K562 (cell line): Measurements from ENCODE around the gene CHDH.

Experiments used
- CBX1 ChIP-seq: sonication (generic); IDR thresholded peaks from 2 replicates; pipeline ENCODE4 v1.6.1; 2016; ENCODE audit warnings: antibody characterized with exemption, low read depth, mild to moderate bottlenecking
- CTCF ChIP-seq, 3 experiments: IDR thresholded peaks in 2 of 3; conservative IDR thresholded peaks in 1 of 3; 2 replicates each; pipeline ENCODE4 v1.5.1; 2011 to 2012; ENCODE audit warnings: low read length in 3 of 3, mild to moderate bottlenecking in 3 of 3, control low read depth in 2 of 3, improper control_type of control experiment in 1 of 3, inconsistent platforms in 1 of 3, low read depth in 1 of 3, mixed read lengths in 1 of 3, moderate library complexity in 1 of 3; ENCODE audit not compliant: insufficient read depth in 2 of 3
- ERF ChIP-seq: fragments of 450-650 bp; formaldehyde crosslinking; IDR thresholded peaks from 2 replicates; pipeline ENCODE4 v1.4.0; 2020; ENCODE audit warnings: mild to moderate bottlenecking, mixed read lengths
- FOXJ3 ChIP-seq: sonication (generic); formaldehyde crosslinking; IDR thresholded peaks from 2 replicates; pipeline ENCODE4 v1.4.0; 2020; ENCODE audit warnings: mild to moderate bottlenecking, missing genetic modification reagents
- MLLT1 ChIP-seq, 2 experiments: fragments of 450-650 bp; IDR thresholded peaks; 2 replicates each; pipeline ENCODE4 v1.6.1; 2016
- PCBP1 ChIP-seq: fragments of 200-400 bp; formaldehyde crosslinking; IDR thresholded peaks from 2 replicates; pipeline ENCODE4 v1.6.1; 2018; ENCODE audit warnings: mild to moderate bottlenecking, low read depth, low read length; ENCODE audit not compliant: poor library complexity, severe bottlenecking
- TEAD4 ChIP-seq, 2 experiments: sonication (generic) in 1 of 2; formaldehyde crosslinking in 1 of 2; IDR thresholded peaks; 2 replicates each; pipeline versions ENCODE4 v1.6.1 to v1.8.0; 2012 to 2022; ENCODE audit warnings: borderline replicate concordance in 1 of 2, inconsistent platforms in 1 of 2, low read length in 1 of 2, mild to moderate bottlenecking in 1 of 2, missing genetic modification reagents in 1 of 2
- ZNF311 ChIP-seq: fragments of 250-450 bp; sonication (Bioruptor Pico); IDR thresholded peaks from 2 replicates; pipeline ENCODE4 v1.4.0; 2020; ENCODE audit warnings: mild to moderate bottlenecking, moderate library complexity

- TF ChIP-seq CTCF (IDR thresholded peaks at IDR 0.05 in 2 of 3, conservative IDR thresholded peaks at IDR 0.05 in 1 of 3; ENCODE audit: insufficient read depth in 2 of 3, low read depth in 1 of 3, low read length in 3 of 3) (no peak), CBX1 (no peak), TEAD4 (IDR thresholded peaks at IDR 0.05; ENCODE audit: low read length) (no peak), TEAD4 (CRISPR knock-in tag; IDR thresholded peaks at IDR 0.05; ENCODE audit: borderline replicate concordance) (no peak), FOXJ3 (CRISPR knock-in tag) (no peak), ZNF311 (CRISPR knock-in tag) (no peak), ERF (CRISPR knock-in tag) (no peak), MLLT1 (IDR thresholded peaks at IDR 0.05) (no peak), PCBP1 (no peak)
Measured at GRCh38 chr3:53789459-53789858, 56.8 kb downstream of the CHDH start.
